Neutrophil (primary cell): ENCODE data around the gene MICAL3.

Source experiments
- H3K27ac ChIP-seq: fragments of 200-600 bp; sonication (generic); 2 replicates; pipeline ENCODE4 v1.5.1; 2016; ENCODE audit warnings: mild to moderate bottlenecking, moderate library complexity
- H3K27me3 ChIP-seq: fragments of 200-600 bp; sonication (generic); 2 replicates; pipeline ENCODE4 v1.6.0; 2016; ENCODE audit warnings: mild to moderate bottlenecking
- H3K36me3 ChIP-seq: fragments of 200-600 bp; sonication (generic); 2 replicates; pipeline ENCODE4 v1.5.1; 2017
- H3K4me1 ChIP-seq, 2 experiments: fragments of 200-600 bp in 1 of 2; sonication (generic) in 1 of 2; 1 replicate in 1 of 2; 2 replicates in 1 of 2; pipeline versions ENCODE4 v1.5.1 to v1.6.1; 2013 to 2016; ENCODE audit warnings: low read depth in 1 of 2, low read length in 1 of 2, mild to moderate bottlenecking in 1 of 2, moderate library complexity in 1 of 2; ENCODE audit not compliant: control insufficient read depth in 1 of 2, insufficient read depth in 1 of 2
- H3K4me3 ChIP-seq, 2 experiments: fragments of 200-600 bp in 1 of 2; sonication (generic) in 1 of 2; 1 replicate in 1 of 2; 2 replicates in 1 of 2; pipeline ENCODE4 v1.5.1; 2013 to 2016; ENCODE audit warnings: low read depth in 1 of 2, low read length in 1 of 2, mild to moderate bottlenecking in 1 of 2, moderate library complexity in 1 of 2
- H3K9me3 ChIP-seq: fragments of 200-600 bp; sonication (generic); 2 replicates; pipeline ENCODE4 v1.5.1; 2016
- TF ChIP-seq, protein P1 (sequence below): fragments of 200-600 bp; sonication (generic); IDR thresholded peaks from 2 replicates; pipeline ENCODE4 v1.5.1; 2016; ENCODE audit warnings: antibody characterized with exemption

Gene MICAL3

DNA sequence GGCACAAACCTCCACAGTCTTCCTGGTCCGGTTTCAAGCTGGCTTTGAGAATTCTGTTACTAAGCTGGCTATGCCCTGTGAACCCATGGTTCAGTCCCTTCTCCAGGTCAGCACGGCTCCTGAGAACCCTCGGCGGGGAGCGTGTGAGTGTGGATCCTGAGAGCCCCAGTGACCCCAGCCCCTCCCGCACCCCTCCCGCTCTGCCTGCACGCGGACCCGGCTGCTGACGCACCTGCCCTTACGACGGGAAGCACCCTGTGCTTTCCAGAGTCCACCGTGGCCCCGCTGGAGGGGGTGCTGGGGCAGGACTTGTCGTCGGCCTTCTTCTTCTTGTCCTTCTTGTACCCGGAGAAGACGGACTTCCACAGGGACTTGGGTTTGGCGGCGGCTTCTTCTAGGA, 207.3 kb downstream of the MICAL3 start:
- Histone ChIP-seq H3K27me3 (no peaks in the 10 kb centered on the region), H3K36me3 (no peaks in the 10 kb centered on the region), H3K4me3 (no peak overlapping the region), H3K27ac (no peak overlapping the region), H3K9me3 (no peaks in the 10 kb centered on the region), H3K4me1 (no peaks in the 10 kb centered on the region)
- TF ChIP-seq, protein P1, sequence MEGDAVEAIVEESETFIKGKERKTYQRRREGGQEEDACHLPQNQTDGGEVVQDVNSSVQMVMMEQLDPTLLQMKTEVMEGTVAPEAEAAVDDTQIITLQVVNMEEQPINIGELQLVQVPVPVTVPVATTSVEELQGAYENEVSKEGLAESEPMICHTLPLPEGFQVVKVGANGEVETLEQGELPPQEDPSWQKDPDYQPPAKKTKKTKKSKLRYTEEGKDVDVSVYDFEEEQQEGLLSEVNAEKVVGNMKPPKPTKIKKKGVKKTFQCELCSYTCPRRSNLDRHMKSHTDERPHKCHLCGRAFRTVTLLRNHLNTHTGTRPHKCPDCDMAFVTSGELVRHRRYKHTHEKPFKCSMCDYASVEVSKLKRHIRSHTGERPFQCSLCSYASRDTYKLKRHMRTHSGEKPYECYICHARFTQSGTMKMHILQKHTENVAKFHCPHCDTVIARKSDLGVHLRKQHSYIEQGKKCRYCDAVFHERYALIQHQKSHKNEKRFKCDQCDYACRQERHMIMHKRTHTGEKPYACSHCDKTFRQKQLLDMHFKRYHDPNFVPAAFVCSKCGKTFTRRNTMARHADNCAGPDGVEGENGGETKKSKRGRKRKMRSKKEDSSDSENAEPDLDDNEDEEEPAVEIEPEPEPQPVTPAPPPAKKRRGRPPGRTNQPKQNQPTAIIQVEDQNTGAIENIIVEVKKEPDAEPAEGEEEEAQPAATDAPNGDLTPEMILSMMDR, result no peak

DNA sequence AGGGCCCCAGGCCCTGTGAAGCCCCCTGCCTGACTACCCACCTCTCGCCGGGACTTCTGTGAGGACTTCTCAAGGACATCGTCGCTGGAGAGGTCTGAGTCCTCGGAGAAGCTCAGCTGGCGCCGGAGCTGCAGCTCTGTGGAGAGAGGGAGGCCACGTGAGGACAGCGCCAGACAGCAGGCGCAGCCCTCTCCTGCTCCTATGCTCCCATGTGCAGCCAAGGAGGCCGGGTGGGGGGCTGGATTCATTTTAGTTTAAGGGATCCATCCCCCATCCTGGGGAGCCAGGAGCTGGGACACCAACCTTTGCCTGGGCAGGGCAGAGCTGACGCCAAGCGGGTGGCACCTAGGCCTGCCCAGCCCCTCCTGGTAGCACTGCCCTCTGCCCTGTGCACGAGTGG, 207.7 kb downstream of the MICAL3 start:
- TF ChIP-seq, protein P1, result no peak
- H3K4me1 ChIP-seq, result no peaks in the 10 kb centered on the region
- H3K36me3 ChIP-seq, result no peaks in the 10 kb centered on the region

DNA sequence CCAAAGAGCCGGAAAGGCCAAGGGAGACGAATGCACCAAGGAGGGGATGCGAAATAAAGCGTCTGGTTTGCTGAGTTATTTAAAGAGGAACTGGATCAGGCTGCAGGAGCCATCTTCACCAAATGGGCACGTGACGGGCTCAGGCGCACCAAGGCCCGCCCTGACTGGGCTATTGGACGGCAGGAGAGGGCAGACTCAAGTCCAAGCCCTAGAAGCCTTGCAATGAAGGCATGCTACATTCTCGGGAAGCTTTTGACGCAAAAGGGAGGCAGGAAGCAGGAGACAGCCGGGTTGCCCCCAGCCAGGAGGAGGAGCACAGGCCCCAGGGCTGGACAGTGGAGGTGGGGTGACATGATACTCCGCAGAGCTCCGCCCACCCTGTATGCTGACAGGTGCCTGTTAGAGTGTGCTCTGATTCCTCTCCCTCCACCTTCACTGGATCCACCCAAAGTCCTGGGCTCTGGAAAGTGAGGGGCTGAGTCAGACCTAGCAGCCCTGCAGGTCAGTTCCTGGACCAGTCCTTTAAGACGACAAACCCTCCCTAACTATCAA, 208.6 kb downstream of the MICAL3 start:
- Histone ChIP-seq H3K9me3 (no peaks in the 10 kb centered on the region), H3K4me1 (no peaks in the 10 kb centered on the region), H3K27me3 (no peaks in the 10 kb centered on the region), H3K27ac (no peak overlapping the region), H3K36me3 (no peaks in the 10 kb centered on the region), H3K4me3 (no peak overlapping the region)
- TF ChIP-seq, protein P1, result no peak

More for the DNA sequence above, 207.7 kb downstream of the MICAL3 start:
- no peaks in the 10 kb centered on the region for H3K27me3 ChIP-seq
- no peaks in the 10 kb centered on the region for H3K9me3 ChIP-seq
- H3K27ac ChIP-seq, result no peak overlapping the region
- H3K4me3 ChIP-seq, result no peak overlapping the region

DNA sequence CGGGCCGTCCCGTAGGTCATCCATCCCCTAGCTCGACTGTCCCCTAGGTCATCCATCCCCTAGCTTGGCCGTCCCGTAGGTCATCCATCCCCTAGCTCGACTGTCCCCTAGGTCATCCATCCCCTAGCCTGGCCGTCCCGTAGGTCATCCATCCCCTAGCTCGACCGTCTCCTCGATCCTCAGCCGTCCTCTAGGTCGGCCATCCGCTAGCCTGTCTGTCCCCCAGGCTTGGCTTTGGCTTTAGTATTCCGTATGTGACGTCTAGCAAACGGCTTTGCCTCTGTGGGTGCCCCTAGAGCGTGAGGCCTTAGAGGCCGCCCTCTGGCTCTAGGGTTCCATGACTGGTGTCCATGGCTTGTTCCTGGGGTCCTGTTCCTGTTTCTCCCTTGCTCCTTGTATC, 209.5 kb downstream of the MICAL3 start:
- Histone ChIP-seq H3K4me3 (no peak overlapping the region), H3K27me3 (no peaks in the 10 kb centered on the region), H3K36me3 (no peaks in the 10 kb centered on the region), H3K4me1 (no peaks in the 10 kb centered on the region), H3K9me3 (no peaks in the 10 kb centered on the region), H3K27ac (no peak overlapping the region)
- TF ChIP-seq, protein P1, result no peak

DNA sequence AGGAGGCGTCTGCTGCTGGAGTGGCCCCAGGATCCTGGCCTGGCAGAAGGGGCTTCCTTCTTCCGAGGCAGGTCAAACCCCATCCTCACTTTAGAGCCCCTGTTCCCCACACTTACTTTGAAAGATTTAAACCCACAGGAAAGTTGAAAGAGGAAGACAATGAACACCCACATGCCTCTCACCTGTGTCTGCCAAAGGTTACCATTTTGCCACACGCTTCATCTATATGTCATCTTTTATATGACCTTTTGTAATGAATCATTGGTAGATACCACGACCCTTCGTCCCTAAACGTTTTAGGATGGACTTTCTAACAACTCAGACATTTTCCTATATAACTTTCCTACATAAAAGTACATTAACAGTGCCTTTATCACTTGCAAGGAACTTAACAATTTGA, 210.3 kb downstream of the MICAL3 start:
- Histone ChIP-seq H3K4me3 (no peak overlapping the region), H3K27me3 (no peaks in the 10 kb centered on the region), H3K9me3 (no peaks in the 10 kb centered on the region), H3K36me3 (no peaks in the 10 kb centered on the region), H3K4me1 (no peaks in the 10 kb centered on the region), H3K27ac (no peak overlapping the region)
- TF ChIP-seq, protein P1, result no peak

DNA sequence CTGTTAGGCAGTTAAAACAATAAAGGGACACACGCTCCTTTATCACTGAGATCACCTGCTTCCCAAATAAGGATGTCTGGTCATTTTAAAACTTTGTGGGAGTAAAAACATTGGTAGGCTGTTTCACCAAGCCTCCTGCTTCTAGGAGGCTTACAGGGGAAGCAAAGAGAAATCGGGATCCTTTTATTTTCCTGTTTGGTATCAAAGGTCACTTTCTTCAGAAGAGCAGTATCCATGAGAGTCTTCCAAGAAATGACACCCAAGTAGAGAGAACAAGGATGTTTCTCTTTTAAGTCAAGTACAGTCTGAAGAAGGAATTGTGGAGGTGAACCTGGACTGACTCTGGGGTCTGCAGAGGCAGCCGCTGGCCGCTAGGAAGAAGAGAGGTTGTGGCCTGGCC, 213.2 kb downstream of the MICAL3 start:
- no peaks in the 10 kb centered on the region for H3K36me3 ChIP-seq

More for the DNA sequence above, 213.2 kb downstream of the MICAL3 start:
- H3K4me3 ChIP-seq, result no peak overlapping the region
- TF ChIP-seq, protein P1, result no peak
- no peak overlapping the region for H3K27ac ChIP-seq
- H3K27me3 ChIP-seq, result no peaks in the 10 kb centered on the region
- no peaks in the 10 kb centered on the region for H3K4me1 ChIP-seq
- no peaks in the 10 kb centered on the region for H3K9me3 ChIP-seq
